ENCODE measurements around the gene HDAC4. TPM values are rescaled to one million over a fixed set of nuclear protein-coding genes. Genes with fewer than 3 reads are reported as not detected.

The HDAC4 gene
- total and polyA plus RNA-seq, 10 of the 15 experiments (the other 5 are each of a cell fraction or from before 2014, with no cell fraction given): 0.22 to 15.7 (median 4.8) TPM

- DNase-seq (ENCODE audit: low read depth, low spot score) (no peak), ATAC-seq (no peak), FAIRE-seq (no peak)
- ChIA-PET RAD21 (ENCODE audit: unreplicated experiment) (no interaction called here), SMC1A (ENCODE audit: uncharacterized antibody, unreplicated experiment) (no interaction called here), CTCF (no interaction called here), POLR2A (no interaction called here)
- 96% methylated on average over 5 of the region's 5 CpGs for WGBS (ENCODE audit: insufficient coverage, insufficient replicate concordance, low lambda C conversion rate, missing lambda C conversion rate)
- Histone ChIP-seq H3K27me3 (replicated peaks in 1 of 2; ENCODE audit: control insufficient read depth in 2 of 2, insufficient read depth in 2 of 2, low read length in 1 of 2) (no peaks in the 10 kb centered on the region), H4K20me1 (ENCODE audit: control insufficient read depth, insufficient read depth) (no peaks in the 10 kb centered on the region), H3K4me3 (no peak overlapping the region), H3K4me1 (ENCODE audit: control insufficient read depth, insufficient read depth, low read length) (no peaks in the 10 kb centered on the region), H3K36me3 (ENCODE audit: control insufficient read depth in 2 of 2, insufficient read depth in 2 of 2, low read length in 1 of 2) (no peaks in the 10 kb centered on the region; a peak in 2 of 4 replicates), H3K9me3 (replicated peaks; ENCODE audit: control insufficient read depth, insufficient read depth, low read length) (no peaks in the 10 kb centered on the region; the same call in 2 of the 3 replicates), H3K4me2 (ENCODE audit: control insufficient read depth, insufficient read depth) (no peak overlapping the region), H2AFZ (ENCODE audit: control insufficient read depth, low read depth, low read length) (no peak overlapping the region), H3K9ac (ENCODE audit: control insufficient read depth, insufficient read depth, low read length) (no peak overlapping the region), H3K79me2 (ENCODE audit: control insufficient read depth, insufficient read depth, low read length) (no peaks in the 10 kb centered on the region), H3K27ac (ENCODE audit: control insufficient read depth, insufficient read depth) (no peak overlapping the region)
- in situ Hi-C loops (cut with MboI) (no loop called here), intact Hi-C loops (cut with micrococcal nuclease; ENCODE audit: unreplicated experiment) (no loop called here)
- no peak for TF ChIP-seq CBX5 (IDR thresholded peaks at IDR 0.05; ENCODE audit: low read depth)
- no peak for TF ChIP-seq MLLT1 (IDR thresholded peaks at IDR 0.05)
- no peak for TF ChIP-seq ESRRA (IDR thresholded peaks at IDR 0.05; ENCODE audit: low read length)
- TF ChIP-seq CHD4 (IDR thresholded peaks at IDR 0.05): no peak
- no peak for TF ChIP-seq NFIC (IDR thresholded peaks at IDR 0.05; ENCODE audit: low read depth, low read length)
- TF ChIP-seq NR2C2 (IDR thresholded peaks at IDR 0.05; ENCODE audit: borderline replicate concordance, control insufficient read depth, insufficient read length, low read depth): no peak
- no peak for TF ChIP-seq KAT2A (conservative IDR thresholded peaks at IDR 0.05; ENCODE audit: control insufficient read depth, low read depth, low read length)
- no peak for TF ChIP-seq IKZF1 (conservative IDR thresholded peaks at IDR 0.05)
- TF ChIP-seq TAF1 (IDR thresholded peaks at IDR 0.05; ENCODE audit: borderline replicate concordance, low read depth, low read length): no peak
- TF ChIP-seq ZZZ3 (IDR thresholded peaks at IDR 0.05; ENCODE audit: control insufficient read depth, insufficient read length, low read depth): no peak
- TF ChIP-seq, protein P1, sequence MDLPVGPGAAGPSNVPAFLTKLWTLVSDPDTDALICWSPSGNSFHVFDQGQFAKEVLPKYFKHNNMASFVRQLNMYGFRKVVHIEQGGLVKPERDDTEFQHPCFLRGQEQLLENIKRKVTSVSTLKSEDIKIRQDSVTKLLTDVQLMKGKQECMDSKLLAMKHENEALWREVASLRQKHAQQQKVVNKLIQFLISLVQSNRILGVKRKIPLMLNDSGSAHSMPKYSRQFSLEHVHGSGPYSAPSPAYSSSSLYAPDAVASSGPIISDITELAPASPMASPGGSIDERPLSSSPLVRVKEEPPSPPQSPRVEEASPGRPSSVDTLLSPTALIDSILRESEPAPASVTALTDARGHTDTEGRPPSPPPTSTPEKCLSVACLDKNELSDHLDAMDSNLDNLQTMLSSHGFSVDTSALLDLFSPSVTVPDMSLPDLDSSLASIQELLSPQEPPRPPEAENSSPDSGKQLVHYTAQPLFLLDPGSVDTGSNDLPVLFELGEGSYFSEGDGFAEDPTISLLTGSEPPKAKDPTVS (IDR thresholded peaks at IDR 0.05; ENCODE audit: low read depth, low read length): no peak
- no peak for TF ChIP-seq SMARCA5 (IDR thresholded peaks at IDR 0.05)
- TF ChIP-seq MYB (IDR thresholded peaks at IDR 0.05; ENCODE audit: borderline replicate concordance, low read depth, low read length): no peak
- TF ChIP-seq LARP7 (IDR thresholded peaks at IDR 0.05): no peak
- TF ChIP-seq YY1 (IDR thresholded peaks at IDR 0.05; ENCODE audit: low read depth, low read length): no peak
- no peak for TF ChIP-seq RAD51 (IDR thresholded peaks at IDR 0.05)
- TF ChIP-seq EZH2 (IDR thresholded peaks at IDR 0.05; ENCODE audit: borderline replicate concordance, control insufficient read depth, low read depth, low read length): no peak
- no peak for TF ChIP-seq EP300 (IDR thresholded peaks at IDR 0.05; ENCODE audit: borderline replicate concordance in 1 of 2, control insufficient read depth in 1 of 2, low read depth in 2 of 2, low read length in 2 of 2)
- TF ChIP-seq SUPT20H (IDR thresholded peaks at IDR 0.05; ENCODE audit: borderline replicate concordance, control insufficient read depth, low read depth, low read length): no peak
- no peak for TF ChIP-seq SREBF1 (IDR thresholded peaks at IDR 0.05; ENCODE audit: low read length)
- no TSS peak for BruUV-seq (replicated peaks)
These were observed 47.1 kb downstream of the HDAC4 start for GRCh38 chr2:239353692-239354091.

Measured in GM12878 (cell line).